ENCODE results near the gene RFX3.

RFX3 gene

GRCh38 chr9:3343671-3344070 lies 182.1 kb downstream of the RFX3 start:
- no peak overlapping the region for H3K4me3 ChIP-seq (ENCODE audit: low read length)
- no peaks in the 10 kb centered on the region for H3K36me3 ChIP-seq (ENCODE audit: control insufficient read depth, low read length)
- no peaks in the 10 kb centered on the region for H3K9me3 ChIP-seq (ENCODE audit: control insufficient read depth, insufficient read depth, low read length)
- H3K79me2 ChIP-seq (ENCODE audit: control insufficient read depth, low read length) = no peaks in the 10 kb centered on the region
- H3K27me3 ChIP-seq (ENCODE audit: control insufficient read depth, low read length) = no peaks in the 10 kb centered on the region
- no peak overlapping the region for H3K4me2 ChIP-seq (ENCODE audit: low read length)
- no peaks in the 10 kb centered on the region for H4K20me1 ChIP-seq (ENCODE audit: control insufficient read depth, insufficient read depth, low read depth, low read length)
- no peaks in the 10 kb centered on the region for H3F3A ChIP-seq (ENCODE audit: control insufficient read depth, insufficient read depth)
- no peak overlapping the region for H3K27ac ChIP-seq (ENCODE audit: low read depth, low read length)
- H3K9me2 ChIP-seq (replicated peaks; ENCODE audit: control insufficient read depth, low read length) = no peaks in the 10 kb centered on the region
- TF ChIP-seq EZH2phosphoT487 (IDR thresholded peaks at IDR 0.05; ENCODE audit: borderline replicate concordance, low read length) (no peak), CTCF (IDR thresholded peaks at IDR 0.05; ENCODE audit: low read depth, low read length, poor library complexity, severe bottlenecking) (no peak)
- no peaks in the 10 kb centered on the region for H3K4me1 ChIP-seq (ENCODE audit: control insufficient read depth, low read length)

GRCh38 chr9:3342159-3342777 lies 183.5 kb downstream of the RFX3 start:
- Histone ChIP-seq H4K20me1 (ENCODE audit: control insufficient read depth, insufficient read depth, low read depth, low read length) (no peaks in the 10 kb centered on the region), H3K27ac (ENCODE audit: low read depth, low read length) (no peak overlapping the region), H3K27me3 (ENCODE audit: control insufficient read depth, low read length) (no peaks in the 10 kb centered on the region), H3F3A (ENCODE audit: control insufficient read depth, insufficient read depth) (no peaks in the 10 kb centered on the region), H3K4me1 (ENCODE audit: control insufficient read depth, low read length) (no peaks in the 10 kb centered on the region), H3K4me2 (ENCODE audit: low read length) (no peak overlapping the region), H3K9me2 (replicated peaks; ENCODE audit: control insufficient read depth, low read length) (no peaks in the 10 kb centered on the region), H3K36me3 (ENCODE audit: control insufficient read depth, low read length) (no peaks in the 10 kb centered on the region), H3K4me3 (ENCODE audit: low read length) (no peak overlapping the region), H3K79me2 (ENCODE audit: control insufficient read depth, low read length) (no peaks in the 10 kb centered on the region), H3K9me3 (ENCODE audit: control insufficient read depth, insufficient read depth, low read length) (no peaks in the 10 kb centered on the region)
- no peak for TF ChIP-seq CTCF (IDR thresholded peaks at IDR 0.05; ENCODE audit: low read depth, low read length, poor library complexity, severe bottlenecking)
- TF ChIP-seq EZH2phosphoT487 (IDR thresholded peaks at IDR 0.05; ENCODE audit: borderline replicate concordance, low read length) = no peak

- Histone ChIP-seq H3K4me3 (ENCODE audit: low read length) (no peak overlapping the region), H3K27ac (ENCODE audit: low read depth, low read length) (no peak overlapping the region), H3K4me2 (ENCODE audit: low read length) (no peak overlapping the region), H4K20me1 (ENCODE audit: control insufficient read depth, insufficient read depth, low read depth, low read length) (no peaks in the 10 kb centered on the region), H3K9me2 (replicated peaks; ENCODE audit: control insufficient read depth, low read length) (no peaks in the 10 kb centered on the region), H3F3A (ENCODE audit: control insufficient read depth, insufficient read depth) (no peaks in the 10 kb centered on the region), H3K4me1 (ENCODE audit: control insufficient read depth, low read length) (no peaks in the 10 kb centered on the region), H3K79me2 (ENCODE audit: control insufficient read depth, low read length) (no peaks in the 10 kb centered on the region), H3K36me3 (ENCODE audit: control insufficient read depth, low read length) (no peaks in the 10 kb centered on the region), H3K9me3 (ENCODE audit: control insufficient read depth, insufficient read depth, low read length) (no peaks in the 10 kb centered on the region), H3K27me3 (ENCODE audit: control insufficient read depth, low read length) (no peaks in the 10 kb centered on the region)
- no peak for TF ChIP-seq CTCF (IDR thresholded peaks at IDR 0.05; ENCODE audit: low read depth, low read length, poor library complexity, severe bottlenecking)
- TF ChIP-seq EZH2phosphoT487 (IDR thresholded peaks at IDR 0.05; ENCODE audit: borderline replicate concordance, low read length) = no peak
These were observed 188.1 kb downstream of the RFX3 start for GRCh38 chr9:3337515-3338225.

Data from DOHH2 (cell line).